HCT116 (cell line): ENCODE measurements around the gene TSPEAR. TPM values are rescaled to one million over a fixed set of nuclear protein-coding genes. Genes with fewer than 3 reads are reported as not detected.

Experiments used
- ATAC-seq: fragments of 200-7000 bp; cut with Tn5 transposase; 2 replicates; pipeline ENCODE4 v1.9.1; 2020; ENCODE audit warnings: mild to moderate bottlenecking, moderate library complexity
- BruUV-seq: library from RNA; stranded (reverse); fragments of 400-500 nt; replicated peaks from 2 replicates; lab custom pipeline; 2021; lab: Mats Ljungman, UMichigan
- CTCF ChIA-PET: fragments of 300-600 bp; sonication (Branson Sonifier 250); formaldehyde crosslinking; loops from one replicate; lab custom pipeline; 2021; ENCODE audit warnings: antibody characterized with exemption; lab: Charles Lee
- POLR2A ChIA-PET: fragments of 300-600, 350-600 bp; sonication (Branson Sonifier 250); formaldehyde crosslinking; loops from one replicate; lab custom pipeline; 2021; ENCODE audit warnings: antibody characterized with exemption; lab: Charles Lee
- RAD21 ChIA-PET, 2 experiments: fragments of 300-600 bp; sonication (Branson Sonifier 250); formaldehyde crosslinking; loops; one replicate each; lab custom pipeline; 2023; ENCODE audit warnings: low total read pairs in 2 of 2; ENCODE audit not compliant: uncharacterized antibody in 2 of 2, unreplicated experiment in 2 of 2, low non-redundant PET in 1 of 2; lab: Charles Lee
- DNase-seq: peaks from one replicate; pipeline ENCODE4 v3.0.0-alpha.2; 2010; ENCODE audit warnings: low read depth, low spot score
- H2AFZ ChIP-seq: fragments of 200-600 bp; shearing (Covaris generic), sonication (generic); 2 replicates; pipeline ENCODE4 v1.6.1; 2017; ENCODE audit warnings: low read depth, mixed run types, mixed read lengths, antibody characterized with exemption, low read length; ENCODE audit not compliant: poor library complexity, severe bottlenecking
- H3K27ac ChIP-seq: 2 replicates; pipeline ENCODE4 v1.5.1; 2012; ENCODE audit warnings: low read depth, low read length
- H3K27me3 ChIP-seq: fragments of 200-600 bp; sonication (generic); 2 replicates; pipeline ENCODE4 v1.6.1; 2016; ENCODE audit warnings: mixed run types, low read length, mixed read lengths; ENCODE audit not compliant: insufficient read depth
- H3K36me3 ChIP-seq, 2 experiments: fragments of 200-500 bp in 1 of 2; fragments of 200-600 bp in 1 of 2; sonication (Bioruptor generic) in 1 of 2; sonication (generic) in 1 of 2; 2 replicates each; pipeline versions ENCODE4 v1.5.1 to v1.6.1; 2014 to 2016; ENCODE audit warnings: low read length in 2 of 2, inconsistent platforms in 1 of 2, mixed read lengths in 1 of 2, mixed run types in 1 of 2; ENCODE audit not compliant: insufficient read depth in 2 of 2, control insufficient read depth in 1 of 2
- H3K4me1 ChIP-seq, 2 experiments: fragments of 200-600 bp in 1 of 2; sonication (generic) in 1 of 2; 2 replicates each; pipeline versions ENCODE4 v1.5.1 to v1.6.1; 2012 to 2017; ENCODE audit warnings: low read length in 2 of 2, inconsistent platforms in 1 of 2, mild to moderate bottlenecking in 1 of 2, mixed read lengths in 1 of 2, mixed run types in 1 of 2, moderate library complexity in 1 of 2; ENCODE audit not compliant: insufficient read depth in 2 of 2, control insufficient read depth in 1 of 2
- H3K4me2 ChIP-seq: fragments of 200-600 bp; sonication (generic); 2 replicates; pipeline ENCODE4 v1.6.1; 2017; ENCODE audit warnings: mixed run types, low read length, mixed read lengths
- H3K4me3 ChIP-seq, 2 experiments: fragments of 200-600 bp in 1 of 2; sonication (generic) in 1 of 2; replicated peaks in 1 of 2; 2 replicates each; pipeline ENCODE4 v1.5.1; 2011 to 2016; ENCODE audit warnings: low read length in 2 of 2, control low read depth in 1 of 2, low read depth in 1 of 2, mild to moderate bottlenecking in 1 of 2, mixed read lengths in 1 of 2, mixed run types in 1 of 2
- H3K79me2 ChIP-seq: fragments of 200-600 bp; sonication (generic); 2 replicates; pipeline ENCODE4 v1.6.1; 2017; ENCODE audit warnings: mild to moderate bottlenecking, mixed run types, low read length, moderate library complexity, mixed read lengths; ENCODE audit not compliant: insufficient read depth
- H3K9ac ChIP-seq: fragments of 200-600 bp; sonication (generic); 2 replicates; pipeline ENCODE4 v1.6.1; 2016; ENCODE audit warnings: low read length, mixed read lengths
- H3K9me2 ChIP-seq: fragments of 200-600 bp; sonication (generic), shearing (Covaris generic); 2 replicates; pipeline ENCODE4 v1.6.1; 2017; ENCODE audit warnings: mixed run types, mild to moderate bottlenecking, moderate library complexity; ENCODE audit not compliant: insufficient read depth
- H3K9me3 ChIP-seq, 2 experiments: fragments of 200-500 bp in 1 of 2; fragments of 200-600 bp in 1 of 2; sonication (Bioruptor generic) in 1 of 2; sonication (generic) in 1 of 2; 2 replicates each; pipeline ENCODE4 v1.6.1; 2014 to 2017; ENCODE audit warnings: low read length in 2 of 2, mixed read lengths in 2 of 2, inconsistent platforms in 1 of 2, low read depth in 1 of 2, mild to moderate bottlenecking in 1 of 2, mixed run types in 1 of 2, moderate library complexity in 1 of 2; ENCODE audit not compliant: control insufficient read depth in 1 of 2, insufficient read depth in 1 of 2
- H4K20me1 ChIP-seq: fragments of 200-600 bp; sonication (generic), shearing (Covaris generic); 2 replicates; pipeline ENCODE4 v1.6.1; 2017; ENCODE audit warnings: mixed run types, mild to moderate bottlenecking, moderate library complexity; ENCODE audit not compliant: insufficient read depth
- CBX3 ChIP-seq: IDR thresholded peaks from 2 replicates; pipeline ENCODE4 v1.6.1; 2012; ENCODE audit warnings: low read depth
- CEBPB ChIP-seq: IDR thresholded peaks from 2 replicates; pipeline ENCODE4 v1.6.1; 2012; ENCODE audit warnings: low read depth
- JUND ChIP-seq: IDR thresholded peaks from 2 replicates; pipeline ENCODE4 v1.6.1; 2012
- MAX ChIP-seq: IDR thresholded peaks from 2 replicates; pipeline ENCODE4 v1.6.1; 2012
- POLR2AphosphoS5 ChIP-seq: IDR thresholded peaks from 2 replicates; pipeline ENCODE4 v1.6.1; 2011; ENCODE audit warnings: mild to moderate bottlenecking, low read depth, low read length, moderate library complexity
- REST ChIP-seq: IDR thresholded peaks from 2 replicates; pipeline ENCODE4 v1.6.1; 2012; ENCODE audit warnings: low read depth
- SP1 ChIP-seq: IDR thresholded peaks from 2 replicates; pipeline ENCODE4 v1.6.1; 2012; ENCODE audit warnings: low read depth
- TCF7L2 ChIP-seq: IDR thresholded peaks from 2 replicates; pipeline ENCODE4 v1.7.0; 2011; ENCODE audit warnings: borderline replicate concordance, inconsistent platforms; ENCODE audit not compliant: insufficient read depth, insufficient read length; ENCODE audit errors: extremely low read depth
- ZBTB33 ChIP-seq: IDR thresholded peaks from 2 replicates; pipeline ENCODE4 v1.6.1; 2011; ENCODE audit warnings: mild to moderate bottlenecking, low read length, moderate library complexity; ENCODE audit not compliant: insufficient replicate concordance; ENCODE audit errors: extremely low read depth
- ZNF274 ChIP-seq: fragments of 200-500 bp; sonication (Bioruptor generic); IDR thresholded peaks from 2 replicates; pipeline ENCODE4 v1.6.1; 2014; ENCODE audit warnings: mild to moderate bottlenecking, low read depth, low read length, inconsistent platforms
- intact Hi-C: fragments of 100-400 bp; cut with micrococcal nuclease; formaldehyde crosslinking; loops from 2 replicates; pipeline ENCODE4 v1.10.0; 2022
- total RNA-seq: library from RNA; stranded (reverse); gene quantifications from one replicate; pipeline ENCODE4 v1.2.1, GENCODE V29; 2021; ENCODE audit not compliant: unreplicated experiment

Gene TSPEAR
- total RNA-seq, 1 experiment from 2014 or later = not detected

- no peaks in the 10 kb centered on the region for H3K4me1 ChIP-seq
- no peak for TF ChIP-seq JUND
- no peak for TF ChIP-seq CBX3
- H3K27me3 ChIP-seq = no peaks in the 10 kb centered on the region
- no peak overlapping the region for H3K9ac ChIP-seq
- ChIA-PET RAD21 (no interaction called here), CTCF (no interaction called here), POLR2A (no interaction called here)
- H3K27ac ChIP-seq = no peak overlapping the region
- no peak for DNase-seq
- no peaks in the 10 kb centered on the region for H4K20me1 ChIP-seq
- no peaks in the 10 kb centered on the region for H3K36me3 ChIP-seq
- H3K4me2 ChIP-seq = no peak overlapping the region
- BruUV-seq = no TSS peak
- no peak for ATAC-seq
- H3K9me2 ChIP-seq = no peaks in the 10 kb centered on the region
- H3K79me2 ChIP-seq = no peaks in the 10 kb centered on the region
- H2AFZ ChIP-seq = no peak overlapping the region
- intact Hi-C loops = no loop called here
- peaks cover 4 to 17% of the 10 kb centered on the region in 2 experiments; a peak in 1 of 4 replicates for H3K9me3 ChIP-seq
- no peak overlapping the region for H3K4me3 ChIP-seq
Measured at GRCh38 chr21:44525391-44526095, 185.8 kb downstream of the TSPEAR start.

GRCh38 chr21:44524414-44525371 lies 186.7 kb downstream of the TSPEAR start:
- ATAC-seq (no peak), DNase-seq (no peak)
- no peaks in the 10 kb centered on the region for H3K27me3 ChIP-seq
- H3K4me2 ChIP-seq = no peak overlapping the region
- H3K9ac ChIP-seq = no peak overlapping the region
- CTCF ChIA-PET = no interaction called here
- POLR2A ChIA-PET = no interaction called here
- peaks cover 4 to 17% of the 10 kb centered on the region in 2 experiments; a peak in 1 of 4 replicates for H3K9me3 ChIP-seq
- no peak overlapping the region for H2AFZ ChIP-seq
- no peaks in the 10 kb centered on the region for H3K4me1 ChIP-seq
- H3K4me3 ChIP-seq = no peak overlapping the region
- H3K9me2 ChIP-seq = no peaks in the 10 kb centered on the region
- BruUV-seq = no TSS peak
- RAD21 ChIA-PET = no interaction called here
- H3K36me3 ChIP-seq = no peaks in the 10 kb centered on the region
- no peaks in the 10 kb centered on the region for H3K79me2 ChIP-seq
- intact Hi-C loops = no loop called here
- no peaks in the 10 kb centered on the region for H4K20me1 ChIP-seq
- no peak overlapping the region for H3K27ac ChIP-seq
- no peak for TF ChIP-seq REST
- TF ChIP-seq POLR2AphosphoS5 = no peak
- no peak for TF ChIP-seq CEBPB
- no peak for TF ChIP-seq SP1
- no peak for TF ChIP-seq MAX
- TF ChIP-seq ZBTB33 = no peak
- TF ChIP-seq ZNF274 = no peak
- no peak for TF ChIP-seq TCF7L2
